ENCODE measurements around the gene AHSG.

Gene AHSG

GRCh38 chr3:186600896-186601295 lies 12.0 kb upstream of the AHSG start:
- Histone ChIP-seq H3K9me3 (ENCODE audit: control insufficient read depth, insufficient read depth, low read length) (no peaks in the 10 kb centered on the region), H3K9ac (ENCODE audit: low read depth, low read length) (no peak overlapping the region), H3K4me1 (ENCODE audit: insufficient read depth, low read length) (peaks cover 3% of the 10 kb centered on the region; the same call in 1 of the 2 replicates), H3K36me3 (ENCODE audit: insufficient read depth, low read length) (no peaks in the 10 kb centered on the region)

- H3K9ac ChIP-seq (ENCODE audit: low read depth, low read length), result no peak overlapping the region
- no peaks in the 10 kb centered on the region for H3K9me3 ChIP-seq (ENCODE audit: control insufficient read depth, insufficient read depth, low read length)
- 0 out of 2 replicates have a peak, but pooled peaks cover 3% of the 10 kb centered on the region for H3K4me1 ChIP-seq (ENCODE audit: insufficient read depth, low read length)
- no peaks in the 10 kb centered on the region for H3K36me3 ChIP-seq (ENCODE audit: insufficient read depth, low read length)
Measured at GRCh38 chr3:186603159-186603558, 9.7 kb upstream of the AHSG start.

- no peak overlapping the region for H3K9ac ChIP-seq (ENCODE audit: low read depth, low read length)
- H3K4me1 ChIP-seq (ENCODE audit: insufficient read depth, low read length), result 0 out of 2 replicates have a peak, but pooled peaks cover 3% of the 10 kb centered on the region
- no peaks in the 10 kb centered on the region for H3K36me3 ChIP-seq (ENCODE audit: insufficient read depth, low read length)
- H3K9me3 ChIP-seq (ENCODE audit: control insufficient read depth, insufficient read depth, low read length), result no peaks in the 10 kb centered on the region
Measured at GRCh38 chr3:186605078-186605477, 7.8 kb upstream of the AHSG start.

- 0 out of 2 replicates have a peak, but pooled peaks cover 3% of the 10 kb centered on the region for H3K4me1 ChIP-seq (ENCODE audit: insufficient read depth, low read length)
- no peak overlapping the region for H3K9ac ChIP-seq (ENCODE audit: low read depth, low read length)
- H3K36me3 ChIP-seq (ENCODE audit: insufficient read depth, low read length), result no peaks in the 10 kb centered on the region
- H3K9me3 ChIP-seq (ENCODE audit: control insufficient read depth, insufficient read depth, low read length), result no peaks in the 10 kb centered on the region
Measured at GRCh38 chr3:186605561-186606545, 7.0 kb upstream of the AHSG start.

GRCh38 chr3:186608624-186609215 lies 4.1 kb upstream of the AHSG start:
- H3K4me1 ChIP-seq (ENCODE audit: insufficient read depth, low read length), result no peaks in the 10 kb centered on the region
- H3K9me3 ChIP-seq (ENCODE audit: control insufficient read depth, insufficient read depth, low read length), result no peaks in the 10 kb centered on the region
- H3K36me3 ChIP-seq (ENCODE audit: insufficient read depth, low read length), result no peaks in the 10 kb centered on the region
- H3K9ac ChIP-seq (ENCODE audit: low read depth, low read length), result no peak overlapping the region

- no peak overlapping the region for H3K9ac ChIP-seq (ENCODE audit: low read depth, low read length)
- H3K9me3 ChIP-seq (ENCODE audit: control insufficient read depth, insufficient read depth, low read length), result no peaks in the 10 kb centered on the region
- H3K4me1 ChIP-seq (ENCODE audit: insufficient read depth, low read length), result peaks cover 2% of the 10 kb centered on the region; the same call in 1 of the 2 replicates
- H3K36me3 ChIP-seq (ENCODE audit: insufficient read depth, low read length), result no peaks in the 10 kb centered on the region
Measured at GRCh38 chr3:186609247-186609868, 3.5 kb upstream of the AHSG start.

- H3K36me3 ChIP-seq (ENCODE audit: insufficient read depth, low read length), result no peaks in the 10 kb centered on the region
- H3K4me1 ChIP-seq (ENCODE audit: insufficient read depth, low read length), result peaks cover 5% of the 10 kb centered on the region; the same call in 1 of the 2 replicates
- no peak overlapping the region for H3K9ac ChIP-seq (ENCODE audit: low read depth, low read length)
- H3K9me3 ChIP-seq (ENCODE audit: control insufficient read depth, insufficient read depth, low read length), result no peaks in the 10 kb centered on the region
Measured at GRCh38 chr3:186612065-186612464, 795 bp upstream of the AHSG start.

- H3K9me3 ChIP-seq (ENCODE audit: control insufficient read depth, insufficient read depth, low read length), result no peaks in the 10 kb centered on the region
- H3K4me1 ChIP-seq (ENCODE audit: insufficient read depth, low read length), result peaks cover 5% of the 10 kb centered on the region
- H3K36me3 ChIP-seq (ENCODE audit: insufficient read depth, low read length), result no peaks in the 10 kb centered on the region
- no peak overlapping the region for H3K9ac ChIP-seq (ENCODE audit: low read depth, low read length)
Measured at GRCh38 chr3:186613637-186614265, 891 bp downstream of the AHSG start.

GRCh38 chr3:186614266-186614596 lies 1.4 kb downstream of the AHSG start:
- Histone ChIP-seq H3K36me3 (ENCODE audit: insufficient read depth, low read length) (no peaks in the 10 kb centered on the region), H3K9ac (ENCODE audit: low read depth, low read length) (no peak overlapping the region), H3K4me1 (ENCODE audit: insufficient read depth, low read length) (peaks cover 5% of the 10 kb centered on the region), H3K9me3 (ENCODE audit: control insufficient read depth, insufficient read depth, low read length) (no peaks in the 10 kb centered on the region)

GRCh38 chr3:186614597-186615483 lies 2.0 kb downstream of the AHSG start:
- Histone ChIP-seq H3K9me3 (ENCODE audit: control insufficient read depth, insufficient read depth, low read length) (no peaks in the 10 kb centered on the region), H3K9ac (ENCODE audit: low read depth, low read length) (no peak overlapping the region), H3K4me1 (ENCODE audit: insufficient read depth, low read length) (peaks cover 5% of the 10 kb centered on the region), H3K36me3 (ENCODE audit: insufficient read depth, low read length) (no peaks in the 10 kb centered on the region)

- Histone ChIP-seq H3K9ac (ENCODE audit: low read depth, low read length) (no peak overlapping the region), H3K9me3 (ENCODE audit: control insufficient read depth, insufficient read depth, low read length) (no peaks in the 10 kb centered on the region), H3K4me1 (ENCODE audit: insufficient read depth, low read length) (peaks cover 5% of the 10 kb centered on the region), H3K36me3 (ENCODE audit: insufficient read depth, low read length) (no peaks in the 10 kb centered on the region)
Measured at GRCh38 chr3:186616299-186616617, 3.4 kb downstream of the AHSG start.

- no peaks in the 10 kb centered on the region for H3K36me3 ChIP-seq (ENCODE audit: insufficient read depth, low read length)
- H3K4me1 ChIP-seq (ENCODE audit: insufficient read depth, low read length), result peaks cover 5% of the 10 kb centered on the region
- H3K9ac ChIP-seq (ENCODE audit: low read depth, low read length), result peak overlapping the region; percentile 28; the same call in 1 of the 2 replicates
- H3K9me3 ChIP-seq (ENCODE audit: control insufficient read depth, insufficient read depth, low read length), result no peaks in the 10 kb centered on the region
Measured at GRCh38 chr3:186617036-186617946, 4.4 kb downstream of the AHSG start.

All from ES-I3 (cell line).